Ovary (tissue), 3 donors: ENCODE data around the gene LCP2.

Experiments
- EP300 ChIP-seq: sonication (generic); formaldehyde crosslinking; IDR thresholded peaks from one replicate; pipeline ENCODE4 v1.6.1; 2017; ENCODE audit warnings: antibody characterized with exemption
- POLR2A ChIP-seq: fragments of 450-650 bp; IDR thresholded peaks from one replicate; pipeline ENCODE4 v1.6.1; 2017; ENCODE audit warnings: antibody characterized with exemption, mild to moderate bottlenecking, moderate library complexity
- TF ChIP-seq, protein P1 (sequence below), 3 donors: fragments of 450-650 bp in 2 of 3; fragments of 200-600 bp in 1 of 3; IDR thresholded peaks; one replicate each; pipeline versions ENCODE4 v1.5.1 to v1.8.0; 2016 to 2022; ENCODE audit warnings: antibody characterized with exemption in 3 of 3, mild to moderate bottlenecking in 1 of 3
- donor health status: DM: no; HTN: no; CAD: no.

- TF ChIP-seq, protein P1, sequence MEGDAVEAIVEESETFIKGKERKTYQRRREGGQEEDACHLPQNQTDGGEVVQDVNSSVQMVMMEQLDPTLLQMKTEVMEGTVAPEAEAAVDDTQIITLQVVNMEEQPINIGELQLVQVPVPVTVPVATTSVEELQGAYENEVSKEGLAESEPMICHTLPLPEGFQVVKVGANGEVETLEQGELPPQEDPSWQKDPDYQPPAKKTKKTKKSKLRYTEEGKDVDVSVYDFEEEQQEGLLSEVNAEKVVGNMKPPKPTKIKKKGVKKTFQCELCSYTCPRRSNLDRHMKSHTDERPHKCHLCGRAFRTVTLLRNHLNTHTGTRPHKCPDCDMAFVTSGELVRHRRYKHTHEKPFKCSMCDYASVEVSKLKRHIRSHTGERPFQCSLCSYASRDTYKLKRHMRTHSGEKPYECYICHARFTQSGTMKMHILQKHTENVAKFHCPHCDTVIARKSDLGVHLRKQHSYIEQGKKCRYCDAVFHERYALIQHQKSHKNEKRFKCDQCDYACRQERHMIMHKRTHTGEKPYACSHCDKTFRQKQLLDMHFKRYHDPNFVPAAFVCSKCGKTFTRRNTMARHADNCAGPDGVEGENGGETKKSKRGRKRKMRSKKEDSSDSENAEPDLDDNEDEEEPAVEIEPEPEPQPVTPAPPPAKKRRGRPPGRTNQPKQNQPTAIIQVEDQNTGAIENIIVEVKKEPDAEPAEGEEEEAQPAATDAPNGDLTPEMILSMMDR (IDR thresholded peaks at IDR 0.05) = no peak
- TF ChIP-seq POLR2A (no peak), EP300 (no peak)
Measured at GRCh38 chr5:170217831-170218230, 79.7 kb downstream of the LCP2 start.
